ENCODE measurements around the gene SPEG.

DNA sequence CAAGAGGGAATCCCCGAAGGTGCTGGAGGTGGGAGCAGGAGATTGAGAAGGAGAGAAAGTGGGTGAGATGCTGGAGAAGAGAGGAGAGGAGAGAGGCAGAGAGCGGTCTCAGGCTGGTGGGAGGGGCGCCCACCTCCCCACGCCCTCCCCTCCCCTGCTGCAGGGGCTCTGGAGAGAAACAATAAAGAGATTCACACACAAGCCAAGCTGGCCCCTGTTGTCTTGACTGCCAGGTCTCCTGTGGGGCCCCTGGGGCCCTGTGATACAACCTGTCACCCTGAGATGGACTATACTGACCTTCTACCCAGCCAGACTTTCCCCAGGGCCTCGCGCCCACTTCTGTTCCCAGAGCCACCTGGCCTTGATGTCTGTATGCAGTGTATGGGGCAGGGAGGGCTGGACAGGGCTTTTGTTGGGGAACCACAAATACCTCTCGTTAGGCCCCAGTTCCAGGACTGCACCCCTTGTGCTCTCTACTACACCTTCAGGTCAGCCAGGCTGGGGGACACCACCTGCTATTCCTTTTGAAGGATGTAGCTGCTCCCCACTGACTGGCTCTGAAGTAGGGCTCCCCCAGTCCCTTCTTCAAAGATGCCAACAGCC is 8.0 kb upstream of the SPEG start:
- TF ChIP-seq RFX5 (IDR thresholded peaks at IDR 0.05) (no peak), CTCF (IDR thresholded peaks at IDR 0.05) (no peak), NFE2L2 (conservative IDR thresholded peaks at IDR 0.05; ENCODE audit: low read length) (no peak), REST (IDR thresholded peaks at IDR 0.05) (no peak), NPAS2 (CRISPR knock-in tag; IDR thresholded peaks at IDR 0.05; ENCODE audit: borderline replicate concordance) (no peak)
- TF ChIP-seq, protein P1, sequence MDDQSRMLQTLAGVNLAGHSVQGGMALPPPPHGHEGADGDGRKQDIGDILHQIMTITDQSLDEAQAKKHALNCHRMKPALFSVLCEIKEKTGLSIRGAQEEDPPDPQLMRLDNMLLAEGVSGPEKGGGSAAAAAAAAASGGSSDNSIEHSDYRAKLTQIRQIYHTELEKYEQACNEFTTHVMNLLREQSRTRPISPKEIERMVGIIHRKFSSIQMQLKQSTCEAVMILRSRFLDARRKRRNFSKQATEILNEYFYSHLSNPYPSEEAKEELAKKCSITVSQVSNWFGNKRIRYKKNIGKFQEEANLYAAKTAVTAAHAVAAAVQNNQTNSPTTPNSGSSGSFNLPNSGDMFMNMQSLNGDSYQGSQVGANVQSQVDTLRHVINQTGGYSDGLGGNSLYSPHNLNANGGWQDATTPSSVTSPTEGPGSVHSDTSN (IDR thresholded peaks at IDR 0.05): no peak

All from A549 (cell line).